Cerebellar cortex (tissue), 1 donor: ENCODE results near the gene NEO1.

Experiments
- DNase-seq: peaks from one replicate; pipeline ENCODE4 v3.0.0-alpha.2; 2015; ENCODE audit warnings: low spot score

NEO1 gene

DNA sequence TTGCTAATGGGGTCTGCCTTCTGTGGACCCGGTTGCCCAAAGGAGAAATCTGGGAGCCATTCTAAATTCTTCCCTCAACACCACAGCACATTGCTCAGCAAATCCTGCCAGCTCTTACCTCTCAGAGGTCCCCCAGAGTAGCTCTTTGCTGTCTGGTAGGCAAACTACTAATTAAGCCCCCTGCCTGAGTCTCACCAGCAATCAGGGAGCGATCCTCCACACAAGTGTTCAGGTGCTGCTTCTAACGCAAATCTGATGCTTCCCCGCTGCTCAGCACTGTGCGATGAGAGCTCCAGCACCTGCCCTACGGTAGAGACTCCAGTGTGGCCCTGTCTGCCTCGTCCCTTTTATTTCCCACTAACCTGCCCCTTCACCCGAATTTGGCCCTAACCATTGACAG lies 256.0 kb downstream of the NEO1 start:
- no peak for DNase-seq

- DNase-seq, result no peak
These were observed 261.6 kb downstream of the NEO1 start for GRCh38 chr15:73313861-73314260.

DNA sequence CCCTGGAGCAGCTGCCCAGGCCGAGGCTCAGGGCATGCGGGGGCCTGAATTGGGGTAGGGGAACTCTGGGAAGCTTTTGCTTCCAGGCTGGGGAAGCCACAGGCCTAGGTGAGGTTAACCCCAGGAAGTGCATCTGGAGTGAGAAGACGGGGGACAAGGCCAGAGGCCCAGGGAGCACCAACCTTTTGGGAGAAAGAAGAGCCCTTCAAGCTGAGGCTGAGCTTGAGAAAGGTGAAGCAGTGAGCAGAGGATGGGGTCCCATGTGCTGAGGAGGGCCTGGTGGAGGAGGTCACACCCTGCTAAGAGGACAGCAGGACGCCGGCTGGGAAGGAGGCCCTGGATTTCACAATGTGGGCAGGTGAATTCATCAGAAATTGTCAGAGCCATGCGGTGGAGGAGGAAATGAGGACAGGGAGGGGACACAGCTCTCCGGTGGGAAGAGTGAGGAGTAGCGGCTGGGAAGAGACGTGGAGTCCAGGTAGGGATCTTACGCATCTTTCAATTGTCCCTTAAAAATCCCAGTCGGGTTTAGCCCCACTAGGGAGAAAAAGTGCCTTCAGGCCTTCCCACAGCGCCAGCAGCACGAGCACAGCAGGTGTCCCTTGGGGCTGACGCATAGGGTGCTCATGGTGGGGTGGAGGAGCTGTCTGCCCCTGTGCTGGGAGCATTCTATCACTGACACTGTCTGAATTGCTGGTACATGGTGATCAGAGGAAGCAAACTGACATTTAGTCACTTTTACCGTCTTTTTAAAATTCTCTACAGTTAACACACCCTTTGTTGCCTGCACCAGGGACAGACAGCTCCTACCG lies 265.6 kb downstream of the NEO1 start:
- DNase-seq, result no peak

DNA sequence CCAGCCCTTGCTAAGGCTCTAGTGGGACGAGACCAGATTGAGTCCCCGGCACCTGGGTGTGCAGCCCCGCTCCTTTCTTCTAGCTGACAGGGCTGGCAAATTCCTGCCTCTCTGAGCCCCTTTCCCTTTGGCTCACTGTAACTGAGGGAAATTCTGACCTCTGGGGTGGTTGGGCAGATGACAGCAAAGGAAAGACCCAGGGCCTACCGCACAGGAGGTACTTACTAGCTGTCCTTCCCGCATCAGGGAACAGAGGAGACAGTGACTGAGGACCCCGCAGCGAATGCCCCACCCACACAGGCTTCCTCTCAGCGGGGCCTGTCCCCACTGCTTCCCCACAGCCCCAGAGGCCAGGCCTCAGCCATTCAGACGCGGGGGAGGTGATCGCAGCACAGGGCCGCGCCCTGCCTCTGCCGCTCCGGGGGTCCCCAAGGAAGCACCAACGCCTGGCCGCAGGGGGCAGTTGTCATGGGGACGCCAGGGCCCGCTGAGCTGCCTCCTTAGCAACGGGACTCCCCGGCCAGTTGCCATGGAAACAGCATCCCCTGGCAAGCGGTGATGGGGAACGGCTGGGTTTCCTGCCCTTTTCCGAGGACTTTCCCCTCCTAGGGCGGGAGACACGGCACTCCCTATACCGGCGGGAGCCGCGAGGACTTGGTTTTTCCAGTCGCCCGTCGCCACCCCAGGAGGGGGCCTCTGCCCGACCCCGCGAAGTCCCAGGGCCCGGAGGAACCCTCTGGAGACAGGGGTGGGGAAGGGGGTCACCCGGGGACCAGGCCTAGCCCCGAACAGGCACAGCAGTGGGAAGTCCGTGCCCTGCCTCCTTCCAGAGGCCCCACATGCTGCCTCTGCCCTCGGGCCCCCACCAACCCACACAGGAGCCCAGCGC lies 266.4 kb downstream of the NEO1 start:
- DNase-seq, result peak; percentile 37

DNA sequence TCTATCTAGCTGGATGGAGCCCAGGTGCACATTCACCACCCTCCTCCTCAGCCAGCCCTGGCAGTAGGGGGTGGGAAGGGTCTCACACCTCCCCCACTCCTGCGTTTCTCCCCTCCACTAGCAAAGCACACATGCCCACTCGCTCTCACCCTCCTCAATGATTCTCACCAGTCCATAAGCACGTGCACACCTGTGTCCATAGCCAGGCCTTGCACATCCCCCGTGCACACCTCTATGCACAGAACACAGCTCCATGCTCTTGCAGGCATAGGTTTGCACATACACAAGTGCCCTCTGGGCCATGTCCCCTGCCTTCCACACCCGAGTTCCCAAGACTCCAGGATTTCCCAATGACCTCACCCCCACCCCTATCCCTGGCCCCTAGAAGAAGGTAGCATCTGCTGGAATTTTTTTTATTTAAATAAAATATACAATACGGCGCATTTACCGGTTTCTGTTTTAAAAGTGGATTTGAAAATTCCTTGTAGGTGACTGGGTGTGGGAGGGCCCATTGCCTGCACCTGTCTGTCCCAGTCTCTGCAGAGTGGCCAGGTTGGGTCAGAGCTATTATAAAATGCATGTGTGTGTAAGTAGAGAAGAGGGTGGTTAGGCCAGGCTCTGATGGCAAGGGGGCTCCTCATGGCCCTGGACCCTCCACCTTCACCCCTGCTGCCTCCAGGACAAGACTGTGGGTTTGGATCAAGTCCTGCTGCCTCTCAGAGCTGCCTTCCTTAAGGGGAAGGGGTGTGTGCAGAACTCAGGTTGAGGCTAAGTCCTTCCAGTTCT lies 267.4 kb downstream of the NEO1 start:
- DNase-seq, result no peak

GRCh38 chr15:73320619-73321180 lies 268.4 kb downstream of the NEO1 start:
- DNase-seq, result no peak

DNA sequence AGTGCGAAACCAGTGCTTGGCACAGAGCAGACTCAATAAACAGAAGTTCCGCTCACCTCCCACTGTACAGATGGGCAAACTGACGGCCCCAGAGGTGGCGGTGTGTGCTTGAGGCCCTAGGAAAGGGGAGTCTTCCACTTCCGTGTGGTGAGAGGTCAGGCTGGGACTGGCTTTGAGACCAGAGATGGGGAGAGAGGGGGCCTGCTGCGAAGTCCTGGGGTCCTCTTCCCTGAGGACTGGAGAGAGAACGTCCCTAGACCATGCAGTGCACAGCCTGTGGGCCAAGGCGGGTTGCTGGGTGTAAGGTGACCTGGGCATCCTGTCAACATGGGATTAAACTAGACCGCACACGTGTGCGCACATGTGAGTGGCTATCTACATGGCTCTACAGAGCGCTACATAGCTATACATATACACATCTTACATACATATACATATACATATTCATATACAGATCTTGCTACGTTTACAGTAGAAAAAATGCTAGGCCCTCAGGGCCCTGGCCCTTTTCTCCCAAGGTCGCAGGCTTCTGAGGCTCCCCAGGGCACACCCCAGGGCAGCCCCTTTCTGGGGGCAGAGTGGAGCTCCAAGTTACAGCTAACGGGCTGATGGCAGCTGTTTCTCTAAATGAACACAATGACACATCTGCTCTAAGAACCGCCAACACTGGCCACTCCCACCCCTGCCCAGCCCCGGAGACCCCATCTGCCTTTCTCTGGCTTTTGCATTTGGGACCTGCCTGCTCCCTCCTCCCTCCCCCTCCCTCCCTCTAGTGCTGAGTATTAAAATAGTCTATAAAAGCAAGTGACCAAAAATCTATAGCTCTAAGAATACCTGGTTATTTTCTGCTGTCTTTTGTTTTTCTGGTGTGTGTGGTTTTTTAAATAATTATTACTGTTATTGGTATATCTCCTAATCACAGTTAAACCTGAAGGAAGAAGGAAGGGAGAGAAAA lies 269.5 kb downstream of the NEO1 start:
- DNase-seq, result no peak

DNA sequence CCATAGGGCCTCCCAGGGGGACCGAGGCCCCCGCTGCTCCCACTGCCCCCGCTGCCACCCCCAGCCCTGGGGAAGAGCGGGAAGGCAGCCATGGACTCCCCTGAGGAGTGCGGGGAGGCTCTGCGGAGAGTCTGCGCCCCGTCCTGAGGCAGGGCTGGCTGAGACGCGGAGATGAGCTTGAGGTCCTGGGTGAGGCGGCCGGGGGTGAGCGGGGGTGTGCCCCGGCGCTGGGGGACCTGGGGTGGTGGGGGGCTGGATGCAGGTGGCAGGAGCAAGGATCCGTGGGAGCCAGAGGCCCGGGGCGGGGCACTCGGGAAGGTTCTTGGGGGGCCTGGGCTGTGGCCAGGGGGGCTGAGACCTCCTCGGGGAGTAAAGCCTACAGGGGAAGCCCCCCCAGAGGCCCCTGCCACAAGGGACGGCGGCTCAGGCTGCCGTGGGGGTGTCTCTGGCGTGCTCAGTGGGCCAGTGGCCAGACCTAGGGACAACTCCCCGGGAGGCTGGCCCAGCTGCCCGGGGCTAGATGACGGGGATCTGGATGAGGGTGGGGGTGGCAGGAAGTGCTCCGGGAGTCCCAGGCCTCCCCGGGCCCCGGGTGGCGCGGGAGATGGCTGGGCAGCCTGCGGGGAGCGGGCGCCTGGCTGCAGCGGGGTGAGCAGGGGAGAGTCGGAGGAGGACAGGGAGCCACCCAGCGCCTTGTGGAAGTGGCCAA lies 270.6 kb downstream of the NEO1 start:
- DNase-seq, result no peak

GRCh38 chr15:73323374-73323955 lies 271.2 kb downstream of the NEO1 start:
- DNase-seq, result no peak

DNA sequence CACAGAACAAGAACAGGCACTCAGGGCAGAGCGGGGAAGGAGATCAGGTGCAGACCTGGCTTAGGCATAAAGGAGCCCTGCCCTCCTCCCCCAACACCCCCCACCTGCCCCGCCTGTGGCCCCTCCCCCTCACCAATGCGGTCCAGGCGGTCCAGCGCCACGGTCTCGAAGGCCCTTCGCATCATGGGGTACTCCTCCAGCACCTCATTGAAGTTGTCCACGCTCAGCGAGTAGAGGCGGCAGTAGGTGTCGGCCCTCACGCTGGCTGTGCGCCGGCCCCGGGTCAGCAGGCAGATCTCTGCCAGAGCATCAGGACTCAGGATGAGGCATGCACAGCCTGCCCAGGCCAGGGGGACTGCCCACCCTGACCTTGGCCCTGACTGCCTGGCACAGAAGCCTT lies 271.7 kb downstream of the NEO1 start:
- no peak for DNase-seq

DNA sequence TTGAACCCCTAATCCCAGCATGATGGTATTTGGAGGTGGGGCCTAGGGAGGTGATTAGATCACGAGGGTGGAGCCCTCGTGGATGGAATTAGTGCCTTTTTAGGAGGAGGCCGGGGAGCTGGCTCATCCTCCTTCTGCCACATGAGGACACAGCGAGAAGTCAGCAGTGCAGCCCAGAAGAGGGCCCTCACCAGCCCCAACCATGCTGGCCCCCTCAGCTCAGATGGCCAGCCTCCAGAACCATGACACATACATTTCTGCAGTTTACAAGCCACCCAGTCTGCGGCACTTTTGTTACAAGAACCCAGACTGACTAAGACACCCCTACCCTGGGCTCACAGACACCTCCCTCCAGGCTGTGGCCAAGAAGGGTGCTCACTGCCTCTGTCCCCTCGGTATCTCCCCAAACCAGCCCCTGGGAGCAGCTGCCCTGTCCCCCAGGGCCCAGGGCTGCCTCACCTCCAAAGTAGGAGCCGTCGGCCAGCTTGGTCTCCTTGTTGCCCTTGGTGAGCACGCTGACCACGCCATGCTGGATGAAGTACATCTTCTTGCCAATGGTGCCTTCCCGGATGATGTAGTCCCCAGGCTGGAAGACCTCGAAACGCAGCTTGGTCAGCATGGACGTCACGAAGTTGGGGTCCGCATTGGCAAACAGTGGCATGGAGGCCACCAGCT lies 272.4 kb downstream of the NEO1 start:
- DNase-seq, result no peak

DNA sequence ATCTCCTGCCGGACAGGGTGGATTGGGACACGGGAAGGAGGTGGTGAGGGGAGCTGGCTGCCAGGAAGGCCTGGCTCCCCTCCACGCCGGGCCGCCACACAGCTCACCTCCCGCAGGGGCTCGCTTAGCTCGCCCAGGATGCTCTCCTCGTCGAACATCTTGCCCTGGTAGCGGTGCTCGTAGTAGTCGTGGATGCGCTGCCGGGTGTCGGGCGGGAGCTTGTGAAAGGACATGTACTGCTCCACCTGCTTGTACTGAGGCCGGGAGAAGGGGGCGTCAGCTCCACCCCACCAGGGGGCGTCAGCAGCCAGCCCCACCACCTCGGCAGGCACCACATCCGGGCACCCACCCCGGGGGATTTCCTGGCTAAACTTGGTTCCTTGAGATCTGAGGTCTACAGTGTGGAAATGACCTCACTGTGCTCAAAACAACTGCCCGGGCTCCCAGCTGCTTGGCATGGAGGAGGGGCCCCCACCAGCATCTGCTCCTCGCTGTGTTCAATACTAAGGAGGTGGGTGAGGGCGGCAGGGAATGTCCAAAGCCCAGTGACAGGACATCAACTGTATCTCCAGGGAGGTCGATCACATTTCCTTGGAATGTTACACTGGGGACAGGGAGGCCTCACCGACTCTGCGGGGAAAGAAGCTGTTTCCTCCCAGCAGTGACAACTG lies 273.1 kb downstream of the NEO1 start:
- no peak for DNase-seq

DNA sequence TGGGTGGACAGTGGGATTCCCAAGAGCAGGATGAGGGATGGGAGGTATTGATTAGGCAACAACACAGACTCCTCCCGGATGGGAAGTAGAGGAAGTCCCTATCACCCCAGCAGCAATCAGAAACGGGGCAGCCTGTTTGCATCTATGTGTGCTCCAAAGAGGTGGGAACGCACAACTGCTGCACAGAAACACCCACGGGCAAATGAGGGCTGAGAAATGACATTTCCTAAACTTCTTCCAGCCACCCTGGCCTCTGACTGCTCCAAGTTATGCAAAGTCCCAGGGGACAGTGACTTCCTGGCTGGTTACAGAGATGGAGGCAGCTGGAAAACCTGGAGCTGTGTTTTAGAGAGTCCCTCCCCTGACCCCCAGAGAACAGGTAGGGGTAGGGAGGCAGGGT lies 273.9 kb downstream of the NEO1 start:
- DNase-seq, result no peak

GRCh38 chr15:73328149-73328820 lies 276.0 kb downstream of the NEO1 start:
- DNase-seq, result no peak

GRCh38 chr15:73328981-73329380 lies 276.7 kb downstream of the NEO1 start:
- DNase-seq, result no peak

DNA sequence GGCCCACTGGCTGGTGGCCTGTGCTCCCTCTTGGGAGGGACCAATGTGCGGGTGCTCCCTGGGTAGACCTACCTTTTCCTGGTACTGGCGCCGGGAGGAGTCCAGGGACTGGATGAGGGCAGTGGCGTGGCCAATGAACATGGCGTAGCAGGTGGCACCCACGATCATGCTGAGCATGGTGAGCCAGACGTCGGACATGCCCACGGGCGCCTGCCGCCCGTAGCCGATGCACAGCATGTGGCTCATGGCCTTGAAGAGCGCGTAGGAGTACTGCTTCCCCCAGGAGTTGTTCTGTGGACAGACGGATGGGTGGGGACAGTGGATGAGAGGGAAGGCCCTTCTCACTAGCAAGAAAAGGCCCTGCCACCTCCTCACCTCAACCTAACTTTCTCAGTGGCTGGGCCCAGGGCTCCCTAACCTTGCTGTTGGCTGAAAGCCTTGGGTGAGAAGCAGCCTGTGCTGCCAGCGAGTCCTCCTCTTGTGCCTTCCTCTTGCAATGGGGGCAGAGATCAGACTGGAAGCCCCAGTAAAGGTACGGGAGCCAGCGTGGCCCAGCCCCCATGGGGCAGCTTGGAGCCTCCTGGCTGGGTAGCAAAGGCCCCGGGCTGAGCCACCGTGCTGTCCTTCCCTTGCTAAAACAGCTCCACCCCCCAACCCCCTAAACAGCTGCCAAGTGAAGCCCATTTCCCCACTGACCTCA lies 277.4 kb downstream of the NEO1 start:
- DNase-seq, result no peak

DNA sequence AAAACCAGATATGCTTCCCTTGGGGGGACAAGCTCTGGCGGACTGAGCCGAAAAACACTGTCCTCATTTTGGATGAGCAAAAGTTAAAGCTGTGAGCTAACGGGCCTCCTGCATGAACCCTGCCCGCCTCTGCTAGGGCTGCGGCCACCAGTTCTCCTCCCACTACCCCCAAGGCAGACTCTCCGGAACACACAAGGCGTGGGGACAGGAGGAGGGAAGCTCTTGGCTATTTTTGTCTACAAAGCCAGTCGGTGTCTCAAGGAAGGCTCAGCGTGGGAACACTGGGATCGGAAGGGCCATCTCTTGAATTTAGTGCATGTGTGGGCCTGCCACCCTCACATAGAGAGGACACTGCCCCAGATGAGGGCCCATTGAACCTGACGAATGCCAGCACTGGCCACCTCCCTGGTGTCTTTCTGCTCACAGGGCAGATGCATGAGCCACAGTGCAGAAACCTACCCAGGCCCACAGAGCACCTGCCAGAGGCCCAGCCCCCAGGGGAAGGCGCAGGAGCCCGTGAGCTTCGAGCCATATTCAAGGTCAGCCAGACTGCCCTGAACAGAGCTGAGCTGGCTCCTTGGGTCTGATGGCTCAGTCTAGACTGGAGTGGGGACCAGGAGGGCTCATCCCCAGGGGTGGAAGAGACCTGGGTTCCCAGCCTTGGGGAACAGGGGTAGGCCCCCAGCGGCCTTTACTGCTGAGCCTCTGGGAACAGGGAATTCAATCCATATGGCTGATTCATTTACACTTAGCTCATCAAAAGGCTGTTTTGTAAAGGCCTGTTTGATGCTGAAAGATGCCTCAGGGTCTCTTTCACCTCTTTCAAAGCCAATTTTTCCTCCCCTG lies 278.2 kb downstream of the NEO1 start:
- no peak for DNase-seq
